GM04503 (cell line): ENCODE data around the gene DIRAS1.

Experiments used
- DNase-seq: peaks from one replicate; pipeline ENCODE4 v3.0.0-alpha.2; 2012; ENCODE audit warnings: low read depth

The DIRAS1 gene

GRCh38 chr19:2755448-2755705, 34.2 kb upstream of the DIRAS1 start:
- no peak for DNase-seq

- DNase-seq, result no peak
Measured at GRCh38 chr19:2754659-2755447, 33.7 kb upstream of the DIRAS1 start.

GRCh38 chr19:2751438-2751830, 30.3 kb upstream of the DIRAS1 start:
- DNase-seq, result no peak

- DNase-seq, result no peak
Measured at GRCh38 chr19:2750808-2751437, 29.8 kb upstream of the DIRAS1 start.

- DNase-seq, result no peak
Measured at GRCh38 chr19:2747349-2747748, 26.2 kb upstream of the DIRAS1 start.

GRCh38 chr19:2744113-2744512, 22.9 kb upstream of the DIRAS1 start:
- DNase-seq, result no peak

- DNase-seq, result no peak
Measured at GRCh38 chr19:2743099-2743498, 21.9 kb upstream of the DIRAS1 start.

GRCh38 chr19:2740314-2740656, 19.1 kb upstream of the DIRAS1 start:
- no peak for DNase-seq

GRCh38 chr19:2739602-2740313, 18.6 kb upstream of the DIRAS1 start, which contains the start of gene SLC39A3:
TSS of gene SLC39A3 (minus strand) at chr19:2740017. CDS start at chr19:2737257, 2,760 bp downstream.
- peak; percentile 84 for DNase-seq

- no peak for DNase-seq
Measured at GRCh38 chr19:2736550-2737190, 15.5 kb upstream of the DIRAS1 start.

GRCh38 chr19:2735374-2735773, 14.2 kb upstream of the DIRAS1 start:
- DNase-seq, result no peak

- DNase-seq, result no peak
Measured at GRCh38 chr19:2734589-2735288, 13.6 kb upstream of the DIRAS1 start.

GRCh38 chr19:2733930-2734588, 12.9 kb upstream of the DIRAS1 start:
- DNase-seq, result no peak

GRCh38 chr19:2732883-2733282, 11.7 kb upstream of the DIRAS1 start:
- DNase-seq, result no peak

GRCh38 chr19:2732157-2732725, 11.1 kb upstream of the DIRAS1 start:
- DNase-seq, result no peak

GRCh38 chr19:2731181-2731995, 10.2 kb upstream of the DIRAS1 start:
- DNase-seq, result no peak

GRCh38 chr19:2729943-2730818, 9.0 kb upstream of the DIRAS1 start:
- no peak for DNase-seq

- DNase-seq, result no peak
Measured at GRCh38 chr19:2728783-2729387, 7.7 kb upstream of the DIRAS1 start.

GRCh38 chr19:2727640-2727944, 6.4 kb upstream of the DIRAS1 start:
- no peak for DNase-seq
